Choroid plexus epithelial cell (primary cell): ENCODE measurements around the gene REEP1.

Experiments used
- DNase-seq: peaks from one replicate; pipeline ENCODE4 v3.0.0-alpha.2; 2010; ENCODE audit warnings: low read depth
- H3K4me3 ChIP-seq: 2 replicates; pipeline ENCODE4 v1.5.1; 2011; ENCODE audit warnings: low read depth, mild to moderate bottlenecking, control low read depth, low read length, moderate library complexity
- CTCF ChIP-seq: conservative IDR thresholded peaks from 2 replicates; pipeline ENCODE4 v1.5.1; 2011; ENCODE audit warnings: low read depth, mild to moderate bottlenecking, control low read depth, inconsistent platforms, low read length, moderate library complexity

Gene REEP1

GRCh38 chr2:86225581-86225980 is 111.8 kb downstream of the REEP1 start:
- no peak for DNase-seq
- no peak overlapping the region for H3K4me3 ChIP-seq
- TF ChIP-seq CTCF, result no peak

DNA sequence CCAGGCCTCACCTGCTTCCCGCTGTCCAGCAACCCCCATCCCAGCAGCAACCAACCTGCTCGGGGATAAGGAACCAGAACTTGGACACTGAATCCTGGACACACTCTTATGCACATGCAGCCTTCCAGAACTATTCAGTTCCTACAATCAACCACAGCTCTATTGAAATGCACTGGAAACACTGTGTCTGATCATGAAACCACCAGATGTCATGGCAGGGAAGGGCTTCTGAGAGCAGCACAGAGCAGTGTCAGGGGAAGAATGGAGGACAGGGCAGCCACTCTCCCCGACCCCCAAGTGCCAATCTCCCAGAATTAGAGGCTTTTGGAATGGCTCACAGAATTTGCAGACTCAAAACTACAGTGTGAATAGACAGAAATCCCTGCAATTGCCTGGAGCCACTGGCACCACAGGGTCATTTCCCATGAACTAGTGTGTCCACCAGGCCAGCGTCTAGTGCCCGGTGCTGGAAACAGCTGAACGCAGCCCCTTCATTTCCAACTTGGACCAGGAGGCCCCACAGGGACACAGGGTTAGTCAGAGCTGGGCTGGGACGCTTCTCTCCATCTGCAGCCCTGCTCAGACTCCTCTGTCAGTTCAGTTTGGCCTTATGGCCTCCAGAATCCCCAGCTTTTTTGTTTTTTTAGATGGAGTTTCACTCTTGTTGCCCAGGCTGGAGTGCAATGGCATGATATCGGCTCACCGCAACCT is 112.6 kb downstream of the REEP1 start:
- H3K4me3 ChIP-seq, result no peak overlapping the region
- DNase-seq, result no peak
- TF ChIP-seq CTCF, result no peak

DNA sequence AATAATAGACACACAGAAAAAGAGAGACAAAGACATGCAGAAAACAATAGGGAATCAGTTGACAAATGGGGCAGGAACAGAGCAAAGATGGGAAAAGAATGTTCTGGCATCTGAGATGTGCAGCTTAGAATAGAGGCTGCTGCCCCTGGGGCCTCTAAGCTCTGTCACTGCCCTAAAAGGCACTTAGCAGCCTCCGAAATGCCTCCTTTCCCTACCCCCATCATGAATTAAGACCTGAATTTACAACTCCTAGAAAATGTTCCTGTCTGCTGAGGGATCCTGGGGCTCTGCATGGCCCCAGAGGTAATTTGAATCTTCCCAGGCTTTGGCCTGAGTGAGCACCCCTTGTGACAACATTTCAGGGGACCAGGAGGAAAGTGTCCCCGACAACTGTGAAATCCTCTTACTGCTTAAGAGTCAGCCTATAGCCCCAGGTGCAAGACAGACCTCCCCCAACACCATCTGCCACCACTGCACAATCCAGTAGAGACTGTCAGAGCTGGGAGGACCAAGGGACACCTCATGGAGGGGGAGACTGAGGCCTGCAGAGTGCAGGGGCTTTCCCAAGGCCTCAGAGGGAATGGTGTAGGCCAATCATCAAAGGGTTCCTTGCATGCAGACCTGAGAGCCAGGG is 113.4 kb downstream of the REEP1 start:
- no peak for DNase-seq
- TF ChIP-seq CTCF, result no peak
- H3K4me3 ChIP-seq, result no peak overlapping the region

GRCh38 chr2:86223140-86223926 is 114.1 kb downstream of the REEP1 start:
- DNase-seq, result peak; percentile 75
- TF ChIP-seq CTCF, result no peak
- no peak overlapping the region for H3K4me3 ChIP-seq

DNA sequence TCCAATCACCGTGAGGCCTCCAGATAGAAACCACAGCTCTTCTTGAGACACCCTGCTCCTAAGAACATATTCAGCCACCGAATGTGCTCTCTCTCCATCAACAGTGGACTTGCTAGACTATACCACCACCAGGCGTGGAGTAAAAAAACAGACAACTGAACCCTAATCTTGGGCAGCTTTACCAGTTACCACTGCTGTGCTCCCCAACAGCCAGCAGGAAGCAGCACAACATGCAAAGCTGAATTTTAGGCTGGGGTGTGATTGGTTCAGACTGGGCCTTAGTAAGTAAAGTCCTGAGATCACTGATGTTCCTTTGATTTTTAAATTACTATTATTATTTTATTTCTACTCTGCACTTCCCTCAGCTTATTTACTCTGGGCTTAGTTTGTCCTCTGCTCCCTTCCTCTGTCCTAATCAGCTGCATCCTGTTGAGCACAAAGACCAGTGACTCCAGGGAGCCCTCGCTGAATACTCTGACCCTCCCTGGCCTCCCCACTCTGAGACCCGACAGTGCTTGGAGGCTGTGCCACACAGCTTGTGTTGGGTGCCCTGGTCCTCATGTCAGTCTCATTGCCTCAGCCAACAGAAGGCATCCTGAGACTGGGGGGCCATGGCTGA is 116.3 kb downstream of the REEP1 start:
- peak; percentile 98 for TF ChIP-seq CTCF
- DNase-seq, result peak; percentile 77
- no peak overlapping the region for H3K4me3 ChIP-seq

- no peak for DNase-seq
- TF ChIP-seq CTCF, result no peak
- no peak overlapping the region for H3K4me3 ChIP-seq
Measured at GRCh38 chr2:86219896-86220295, 117.5 kb downstream of the REEP1 start.
